ENCODE data around the gene PIAS4.

Gene PIAS4

GRCh38 chr19:4080473-4080872 lies 72.9 kb downstream of the PIAS4 start:
- no peak for DNase-seq

- DNase-seq: no peak
These were observed 74.0 kb downstream of the PIAS4 start for GRCh38 chr19:4081441-4082129.

DNA sequence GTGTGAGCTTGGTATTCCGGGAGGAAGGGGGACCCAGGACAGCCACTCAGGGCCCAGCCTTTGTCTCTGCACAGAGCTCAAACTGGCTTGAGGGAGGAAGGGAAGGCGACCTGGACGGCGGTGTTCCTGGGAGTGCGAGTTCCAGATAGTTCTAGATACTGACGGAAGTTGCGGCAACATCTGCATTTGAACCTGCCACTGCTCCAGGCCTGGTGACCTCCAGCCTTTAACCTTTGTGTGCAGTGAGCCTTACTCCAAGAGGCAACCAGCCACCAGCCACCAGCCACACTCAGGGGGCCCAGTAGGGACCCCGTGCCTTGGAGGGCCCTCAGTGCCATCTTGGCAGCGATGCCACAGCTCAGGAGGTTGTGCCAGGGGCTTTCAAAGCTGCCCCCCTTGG lies 74.6 kb downstream of the PIAS4 start:
- DNase-seq: no peak

- no peak for DNase-seq
These were observed 76.4 kb downstream of the PIAS4 start for GRCh38 chr19:4083677-4084546.

- DNase-seq: no peak
These were observed 77.0 kb downstream of the PIAS4 start for GRCh38 chr19:4084547-4084877.

GRCh38 chr19:4086411-4086867 lies 78.9 kb downstream of the PIAS4 start:
- no peak for DNase-seq

- DNase-seq: no peak
These were observed 80.5 kb downstream of the PIAS4 start for GRCh38 chr19:4087787-4088679.

- no peak for DNase-seq
These were observed 81.4 kb downstream of the PIAS4 start for GRCh38 chr19:4088975-4089374.
